Bronchial epithelial cell (primary cell): ENCODE results near the gene RAB8B. TPM values are rescaled to one million over a fixed set of nuclear protein-coding genes. Genes with fewer than 3 reads are reported as not detected.

Experiments
- DNase-seq: peaks from one replicate; pipeline ENCODE4 v3.0.0-alpha.2; 2010; ENCODE audit warnings: low read depth
- FAIRE-seq: peaks from 2 replicates; lab custom pipeline; 2011; peaks lifted over from hg19 to GRCh38; lab: Jason Lieb, UNC
- H3K27me3 ChIP-seq: 2 replicates; pipeline ENCODE4 v1.5.1; 2011; ENCODE audit warnings: low read length; ENCODE audit not compliant: control insufficient read depth, insufficient read depth
- H3K36me3 ChIP-seq: 2 replicates; pipeline ENCODE4 v1.5.1; 2011; ENCODE audit warnings: low read length; ENCODE audit not compliant: control insufficient read depth, insufficient read depth
- H3K4me3 ChIP-seq: 2 replicates; pipeline ENCODE4 v1.5.1; 2011; ENCODE audit warnings: mild to moderate bottlenecking, low read depth, low read length, control low read depth
- CTCF ChIP-seq: IDR thresholded peaks from 2 replicates; pipeline ENCODE4 v1.5.1; 2011; ENCODE audit warnings: mild to moderate bottlenecking, moderate library complexity, low read length, control low read depth, inconsistent platforms; ENCODE audit not compliant: insufficient read depth, severe bottlenecking
- total RNA-seq: library from RNA; depleted of rRNA; stranded (reverse); fragments of >200 nt; gene quantifications from 2 replicates; pipeline ENCODE4 v1.2.1, GENCODE V29; 2014

The RAB8B gene
- total RNA-seq, 1 donor from 2014 or later: 18.7 TPM

GRCh38 chr15:63212050-63213004, 22.9 kb downstream of the RAB8B start:
- TF ChIP-seq CTCF: no peak
- DNase-seq (peak; percentile 86), FAIRE-seq (no peak)
- H3K4me3 ChIP-seq: no peak overlapping the region
- H3K27me3 ChIP-seq: no peaks in the 10 kb centered on the region
- H3K36me3 ChIP-seq: no peaks in the 10 kb centered on the region

- FAIRE-seq: no peak
- H3K4me3 ChIP-seq: no peak overlapping the region
- H3K36me3 ChIP-seq: no peaks in the 10 kb centered on the region
- no peak for TF ChIP-seq CTCF
- H3K27me3 ChIP-seq: no peaks in the 10 kb centered on the region
- DNase-seq: peak; percentile 89
Observed at GRCh38 chr15:63218100-63218808, 28.8 kb downstream of the RAB8B start.

- no peak for TF ChIP-seq CTCF
- DNase-seq (no peak), FAIRE-seq (no peak)
- Histone ChIP-seq H3K4me3 (no peak overlapping the region), H3K36me3 (no peaks in the 10 kb centered on the region), H3K27me3 (no peaks in the 10 kb centered on the region)
Observed at GRCh38 chr15:63219196-63219710, 29.8 kb downstream of the RAB8B start.

- Histone ChIP-seq H3K27me3 (no peaks in the 10 kb centered on the region), H3K36me3 (no peaks in the 10 kb centered on the region), H3K4me3 (no peak overlapping the region)
- no peak for FAIRE-seq
- TF ChIP-seq CTCF: no peak
- DNase-seq: peak; percentile 61
Observed at GRCh38 chr15:63221346-63221745, 31.9 kb downstream of the RAB8B start.

- TF ChIP-seq CTCF: no peak
- H3K27me3 ChIP-seq: no peaks in the 10 kb centered on the region
- H3K4me3 ChIP-seq: no peak overlapping the region
- H3K36me3 ChIP-seq: no peaks in the 10 kb centered on the region
- FAIRE-seq (no peak), DNase-seq (peak; percentile 96)
Observed at GRCh38 chr15:63223463-63223862, 34.1 kb downstream of the RAB8B start.
